NB4 (cell line): ENCODE results near the gene DHX57.
A peak's percentile ranks its signal among the peaks of the same experiment; 100 is the strongest.

Experiments used
- POLR2A ChIP-seq: IDR thresholded peaks from 2 replicates; pipeline ENCODE4 v1.6.1; 2011; ENCODE audit warnings: mild to moderate bottlenecking; ENCODE audit not compliant: insufficient read length; ENCODE audit errors: extremely low read depth
- TF ChIP-seq, protein P1 (sequence below): IDR thresholded peaks from one replicate; pipeline ENCODE4 v1.5.1; 2012; ENCODE audit warnings: low read depth, low read length

DNA sequence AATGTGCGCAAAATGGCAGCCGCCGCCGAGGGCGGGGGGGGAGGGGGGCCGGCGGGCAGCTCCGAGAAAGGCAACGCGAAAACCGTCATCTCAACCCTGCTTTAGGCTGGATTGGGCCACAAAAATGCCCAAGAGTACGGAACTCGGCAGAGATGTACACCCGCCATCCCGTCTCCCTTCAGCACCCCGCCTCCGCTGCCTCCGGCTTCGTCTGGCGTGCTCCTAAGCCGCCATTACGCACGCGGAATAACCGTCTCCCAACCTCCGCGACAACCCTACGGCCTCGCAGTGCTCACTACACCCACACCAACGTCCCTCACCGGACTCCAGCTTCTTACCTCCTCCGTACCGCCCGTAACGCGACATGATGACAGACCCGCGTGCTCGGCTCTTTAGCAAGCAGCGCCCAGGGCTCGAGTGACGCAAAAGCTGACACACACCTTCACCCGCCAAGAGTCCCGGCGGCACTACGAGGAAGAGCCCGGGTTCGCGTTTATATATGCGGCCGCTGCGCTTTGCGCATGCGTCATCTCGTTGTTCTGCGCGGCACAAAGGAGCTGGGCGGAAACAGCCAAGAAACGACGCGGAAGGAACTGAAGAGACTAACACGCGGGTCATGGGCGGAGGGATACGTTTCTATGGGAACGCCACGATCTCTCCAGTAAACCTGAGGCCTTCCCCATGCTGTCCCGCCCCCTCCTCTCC lies 124.7 kb downstream of the DHX57 start, which contains the start of gene SRSF7:
- TF ChIP-seq POLR2A: peak; percentile 100
- TF ChIP-seq, protein P1, sequence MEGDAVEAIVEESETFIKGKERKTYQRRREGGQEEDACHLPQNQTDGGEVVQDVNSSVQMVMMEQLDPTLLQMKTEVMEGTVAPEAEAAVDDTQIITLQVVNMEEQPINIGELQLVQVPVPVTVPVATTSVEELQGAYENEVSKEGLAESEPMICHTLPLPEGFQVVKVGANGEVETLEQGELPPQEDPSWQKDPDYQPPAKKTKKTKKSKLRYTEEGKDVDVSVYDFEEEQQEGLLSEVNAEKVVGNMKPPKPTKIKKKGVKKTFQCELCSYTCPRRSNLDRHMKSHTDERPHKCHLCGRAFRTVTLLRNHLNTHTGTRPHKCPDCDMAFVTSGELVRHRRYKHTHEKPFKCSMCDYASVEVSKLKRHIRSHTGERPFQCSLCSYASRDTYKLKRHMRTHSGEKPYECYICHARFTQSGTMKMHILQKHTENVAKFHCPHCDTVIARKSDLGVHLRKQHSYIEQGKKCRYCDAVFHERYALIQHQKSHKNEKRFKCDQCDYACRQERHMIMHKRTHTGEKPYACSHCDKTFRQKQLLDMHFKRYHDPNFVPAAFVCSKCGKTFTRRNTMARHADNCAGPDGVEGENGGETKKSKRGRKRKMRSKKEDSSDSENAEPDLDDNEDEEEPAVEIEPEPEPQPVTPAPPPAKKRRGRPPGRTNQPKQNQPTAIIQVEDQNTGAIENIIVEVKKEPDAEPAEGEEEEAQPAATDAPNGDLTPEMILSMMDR: no peak
